Stimulated activated CD4-positive, alpha-beta T cell treated with anti-CD3 and anti-CD28 coated beads, Interleukin-15, amount 100 ng/mL, for 24 hours (primary cell): ENCODE results near the gene CNGA1.
A peak's percentile ranks its signal among the peaks of the same experiment; 100 is the strongest.
"Not testable (repeated sequence)": the region's sequence is repeated elsewhere in the genome, so short reads cannot be mapped to it uniquely, and the experiment has no call there.

Experiments
- DNase-seq: peaks from one replicate; pipeline ENCODE4 v3.0.0-alpha.2; 2020

CNGA1 gene

DNA sequence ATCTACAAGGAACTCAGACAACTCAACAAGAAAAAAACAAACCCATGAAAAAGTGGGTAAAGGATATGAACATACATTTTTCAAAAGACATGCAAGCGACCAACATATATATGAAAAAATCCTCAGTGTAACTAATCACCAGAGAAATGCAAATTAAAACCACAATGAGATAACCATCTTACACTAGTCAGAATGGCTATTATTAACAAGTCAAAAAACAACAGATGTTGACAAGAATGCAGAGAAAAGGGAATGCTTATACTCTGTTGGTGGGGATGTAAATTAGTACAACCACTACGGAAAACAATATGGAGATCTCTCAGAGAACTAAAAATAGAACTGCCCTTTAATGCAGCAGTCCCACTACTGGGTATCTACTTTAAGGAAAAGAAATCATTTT is 12.2 kb upstream of the CNGA1 start:
- no peak for DNase-seq

DNA sequence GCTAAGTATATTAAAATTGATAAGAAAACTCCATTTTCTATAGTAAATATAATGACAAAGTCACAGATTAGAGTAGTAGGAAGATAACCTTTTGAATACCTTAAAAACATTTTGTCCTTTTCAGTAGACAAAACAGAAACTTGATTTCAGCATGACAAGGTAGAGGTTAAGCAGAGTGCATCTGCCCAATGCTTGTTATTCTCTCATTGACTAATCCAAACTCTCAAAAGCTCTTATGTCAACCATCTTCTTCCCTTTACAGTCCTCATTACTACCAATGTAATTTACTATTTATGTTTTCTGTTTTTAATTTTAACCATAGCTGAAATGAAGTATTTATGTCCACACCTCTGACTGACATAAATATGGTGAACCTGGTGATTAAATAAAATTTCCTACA is 11.2 kb upstream of the CNGA1 start:
- DNase-seq = no peak

DNA sequence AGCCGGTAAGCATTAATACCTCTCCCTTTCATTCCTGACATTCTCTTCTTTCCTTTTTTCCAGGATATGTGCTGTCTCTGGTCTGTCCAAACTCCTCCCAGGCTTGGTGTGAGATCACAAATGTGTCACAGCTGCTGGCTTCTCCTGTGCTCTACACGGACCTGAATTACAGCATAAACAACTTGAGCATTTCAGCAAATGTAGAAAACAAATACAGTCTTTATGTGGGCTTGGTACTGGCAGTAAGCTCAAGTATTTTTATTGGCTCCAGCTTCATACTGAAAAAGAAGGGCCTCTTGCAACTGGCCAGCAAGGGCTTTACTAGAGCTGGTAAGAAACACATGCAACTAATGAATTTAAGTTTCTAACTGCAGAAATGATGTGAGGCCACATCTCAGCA is 8.5 kb upstream of the CNGA1 start:
- no peak for DNase-seq

DNA sequence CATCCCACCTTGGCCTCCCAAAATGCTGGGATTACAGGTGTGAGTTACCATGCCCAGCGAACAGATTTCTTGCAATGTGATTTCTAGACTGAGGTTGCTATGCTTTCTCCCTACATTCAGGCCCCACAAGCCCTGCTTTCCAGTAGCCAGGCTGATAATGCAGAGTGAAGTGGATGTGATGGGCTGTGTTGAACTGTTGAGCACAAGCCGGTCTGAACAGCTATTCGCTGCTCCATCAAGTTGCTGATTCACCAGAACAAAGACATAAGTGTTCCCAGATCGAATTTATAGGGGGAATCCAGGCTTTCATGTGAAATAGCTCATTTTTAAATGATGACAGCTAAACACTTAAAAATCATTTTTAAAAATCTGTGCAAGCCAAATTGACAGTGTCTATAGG is 8.0 kb upstream of the CNGA1 start:
- DNase-seq = no peak

DNA sequence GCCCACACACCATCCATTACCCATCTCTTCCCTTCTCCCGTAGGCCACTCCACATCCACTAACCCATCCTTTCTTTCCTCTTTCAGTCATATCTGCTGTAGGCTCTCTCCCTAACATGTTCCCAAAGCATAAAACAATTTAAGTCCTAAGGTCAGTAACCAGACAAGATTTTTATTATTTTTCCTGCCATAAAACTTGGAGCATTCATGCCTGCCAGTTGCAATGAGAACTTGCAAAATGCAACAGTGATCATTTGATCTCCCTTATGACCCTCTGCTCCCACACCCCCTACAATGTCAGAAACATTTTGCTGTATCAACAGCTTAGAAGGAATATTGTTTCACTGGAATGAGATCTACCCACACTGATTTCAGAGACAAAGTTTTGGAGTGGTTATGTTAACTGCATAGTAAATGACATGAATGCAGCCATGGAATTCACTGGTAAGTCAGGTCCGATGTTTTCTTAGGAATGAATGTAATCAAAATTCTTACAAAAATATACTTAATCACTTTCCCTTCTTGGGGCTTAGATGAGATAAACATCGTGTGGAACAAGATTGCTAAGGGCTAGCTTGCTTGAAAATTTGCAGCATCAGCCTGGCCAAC is 5.8 kb upstream of the CNGA1 start:
- no peak for DNase-seq

DNA sequence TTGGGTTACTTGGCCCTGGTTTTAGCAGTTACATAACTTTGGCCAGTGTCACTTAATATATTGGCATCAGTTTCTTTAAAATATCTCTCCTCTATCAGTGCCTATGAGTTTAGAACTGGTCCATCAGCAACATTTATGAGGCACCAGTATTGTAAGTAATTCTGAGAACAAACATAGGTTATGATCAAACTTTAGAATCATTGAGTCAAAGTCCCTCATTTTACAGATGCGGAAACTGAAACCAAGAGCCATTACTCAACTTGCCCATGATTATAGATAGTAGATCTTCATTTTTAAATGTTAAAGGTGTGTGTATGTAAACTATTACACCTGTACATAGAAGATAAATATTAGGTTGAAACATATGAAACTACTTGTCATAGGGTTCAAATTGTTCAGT is 4.6 kb upstream of the CNGA1 start:
- DNase-seq = no peak

DNA sequence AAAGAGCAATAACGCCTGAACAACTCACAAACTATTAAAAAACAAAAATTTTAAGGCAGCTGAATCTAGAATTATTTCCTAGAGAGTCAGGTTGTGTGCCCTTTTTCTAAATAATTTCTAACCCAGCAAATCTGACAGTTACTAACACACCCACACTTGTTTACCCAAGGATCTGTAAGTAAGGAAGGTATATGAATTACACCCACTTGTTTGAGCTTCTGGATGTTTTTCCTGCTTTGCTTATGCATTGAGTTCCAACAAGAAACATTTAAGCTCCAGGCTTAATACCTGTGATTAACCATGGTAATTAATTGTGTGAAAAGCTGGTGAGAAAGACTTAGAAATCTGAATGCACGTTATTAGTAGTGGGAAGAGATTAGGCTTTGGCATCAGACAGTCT is 1.6 kb upstream of the CNGA1 start:
- no peak for DNase-seq

DNA sequence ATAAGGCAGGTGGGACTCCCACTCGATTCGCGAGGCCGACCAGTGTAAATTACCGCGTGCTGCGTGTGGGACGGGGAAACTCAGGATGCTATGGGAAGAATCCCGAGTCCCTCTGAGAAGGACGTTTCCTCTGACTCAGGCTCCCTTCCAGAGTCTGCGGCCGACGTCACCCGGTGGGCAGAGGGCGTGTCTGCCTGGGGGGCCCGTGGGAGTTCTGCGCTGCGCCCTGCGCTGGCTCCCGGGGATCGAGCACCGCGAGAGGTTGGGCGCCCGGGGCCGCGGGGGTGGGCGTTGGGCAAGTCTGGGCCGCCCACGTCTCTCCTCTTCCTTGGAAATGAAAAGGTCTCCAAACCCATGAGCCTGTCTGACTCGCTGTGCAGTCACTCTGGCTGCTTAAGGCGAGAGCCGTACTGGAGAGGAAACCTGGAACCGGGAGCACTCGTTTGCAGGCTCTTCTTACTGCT is 659 bp upstream of the CNGA1 start:
- DNase-seq = peak; percentile 78

DNA sequence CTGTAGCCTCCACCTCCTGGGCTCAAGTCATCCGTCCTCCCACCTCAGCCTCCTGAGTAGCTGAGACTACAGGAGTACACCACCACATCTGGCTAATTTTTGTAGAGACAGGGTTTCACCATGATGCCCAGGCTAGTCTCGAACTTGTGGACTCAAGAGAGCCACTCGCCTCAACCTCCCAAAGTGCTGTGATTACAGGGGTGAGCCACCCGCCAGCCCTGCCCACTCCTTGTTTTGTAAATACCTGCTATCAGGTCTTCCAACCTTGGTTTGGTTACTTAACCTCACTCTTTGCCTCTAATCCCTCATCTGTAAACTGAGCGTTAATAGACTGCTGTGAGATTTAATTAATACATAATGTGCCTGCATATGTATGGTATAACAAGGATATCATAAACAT is 803 bp downstream of the CNGA1 start:
- no peak for DNase-seq

DNA sequence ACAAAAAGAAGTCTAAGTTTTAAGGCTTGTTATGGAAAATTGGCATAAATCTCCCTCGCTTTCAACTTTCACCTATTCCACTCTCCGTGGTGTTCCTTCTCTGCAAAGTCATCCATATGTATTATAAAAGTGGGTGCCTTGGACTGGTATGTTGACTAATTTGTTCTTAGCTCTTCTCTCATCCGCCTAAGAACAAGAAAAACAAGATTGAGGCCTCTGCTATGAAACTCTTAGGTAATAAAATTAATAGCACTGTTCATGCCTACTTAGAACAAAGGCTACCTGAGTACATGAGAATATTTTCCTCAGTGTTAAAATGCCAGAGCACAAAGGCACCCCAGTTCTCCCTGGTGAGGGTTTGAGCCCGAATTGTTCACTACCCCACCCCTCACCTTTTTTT is 1.3 kb downstream of the CNGA1 start:
- no peak for DNase-seq

DNA sequence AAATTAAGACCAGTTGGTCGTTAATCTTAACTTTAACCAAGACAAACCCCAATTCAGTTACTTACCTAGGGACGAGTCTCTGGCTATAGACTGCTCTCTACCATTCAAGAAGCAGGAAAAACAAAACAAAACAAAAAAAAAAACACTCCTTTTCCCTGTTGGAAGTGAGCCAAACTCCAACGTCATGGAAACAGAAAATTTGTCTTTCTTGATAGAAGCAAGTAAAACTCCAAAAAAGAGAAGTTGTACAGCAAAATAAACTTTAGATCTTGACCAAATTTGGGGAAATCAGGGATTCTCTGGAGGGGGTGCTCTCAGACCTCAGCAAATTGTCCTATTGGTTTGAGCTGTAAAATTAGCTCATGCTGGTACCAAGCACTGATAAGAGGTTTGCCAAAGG is 3.7 kb downstream of the CNGA1 start:
- no peak for DNase-seq

DNA sequence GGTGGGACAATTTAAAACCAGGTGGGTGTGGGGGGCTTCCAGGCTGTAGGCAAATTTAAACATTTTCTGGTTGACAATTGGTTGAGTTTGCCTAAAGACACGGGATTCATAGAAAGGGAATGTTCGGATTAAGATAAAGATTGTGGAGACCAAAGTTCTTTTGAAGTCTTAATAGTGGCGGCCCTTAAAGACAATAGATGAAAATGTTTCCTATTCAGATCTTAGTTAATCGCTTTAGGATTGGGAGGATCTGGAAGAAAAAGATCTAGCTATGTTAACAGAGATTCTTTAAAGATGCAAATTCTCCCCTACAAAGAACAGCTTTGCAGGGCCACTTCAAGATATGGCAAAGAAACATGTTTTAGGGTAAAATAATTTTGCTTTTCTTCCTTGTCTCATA is 4.8 kb downstream of the CNGA1 start:
- DNase-seq = no peak

DNA sequence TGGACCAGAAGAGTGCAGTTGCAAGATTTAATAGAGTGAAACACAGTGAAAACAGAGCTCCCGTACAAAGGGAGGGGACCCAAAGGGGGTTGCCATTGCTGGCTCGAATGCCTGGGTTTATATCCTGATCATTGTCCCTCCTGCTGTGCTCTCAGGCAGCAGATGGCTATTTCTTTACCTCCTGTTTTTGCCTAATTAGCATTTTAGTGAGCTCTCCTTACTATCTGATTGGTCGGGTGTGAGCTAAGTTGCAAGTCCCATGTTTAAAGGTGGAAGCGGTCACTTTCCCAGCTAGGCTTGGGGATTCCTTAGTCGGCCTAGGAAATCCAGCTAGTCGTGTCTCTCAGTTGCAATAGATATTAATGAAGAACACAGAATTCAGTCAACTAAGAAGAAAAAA is 5.6 kb downstream of the CNGA1 start:
- not testable (repeated sequence) for DNase-seq

DNA sequence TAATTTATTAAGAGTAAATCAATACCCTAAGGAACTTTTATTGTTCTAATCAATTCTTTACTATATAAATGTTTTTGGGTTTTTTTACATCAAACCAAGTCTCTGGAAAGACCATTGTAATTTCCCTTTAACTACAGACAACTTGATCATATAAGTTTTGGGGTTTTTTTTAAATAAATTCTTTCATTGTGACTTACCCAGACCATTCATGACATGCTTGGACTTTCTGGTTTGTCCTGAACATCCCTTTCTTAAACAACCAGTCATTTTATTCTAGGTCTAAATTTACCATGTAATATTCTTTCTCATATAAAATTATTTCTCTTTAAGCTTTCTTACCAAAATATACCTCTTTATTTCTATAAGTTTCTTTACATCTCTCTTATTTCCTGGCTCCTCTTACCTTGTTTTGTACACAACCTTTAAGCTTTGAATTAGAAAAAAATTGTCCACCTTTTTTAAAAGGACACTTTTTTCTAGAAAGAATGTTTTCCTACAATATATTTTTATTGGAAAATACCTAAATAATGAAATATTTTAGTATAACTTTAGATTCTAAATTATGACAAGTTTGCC is 8.4 kb downstream of the CNGA1 start:
- no peak for DNase-seq

DNA sequence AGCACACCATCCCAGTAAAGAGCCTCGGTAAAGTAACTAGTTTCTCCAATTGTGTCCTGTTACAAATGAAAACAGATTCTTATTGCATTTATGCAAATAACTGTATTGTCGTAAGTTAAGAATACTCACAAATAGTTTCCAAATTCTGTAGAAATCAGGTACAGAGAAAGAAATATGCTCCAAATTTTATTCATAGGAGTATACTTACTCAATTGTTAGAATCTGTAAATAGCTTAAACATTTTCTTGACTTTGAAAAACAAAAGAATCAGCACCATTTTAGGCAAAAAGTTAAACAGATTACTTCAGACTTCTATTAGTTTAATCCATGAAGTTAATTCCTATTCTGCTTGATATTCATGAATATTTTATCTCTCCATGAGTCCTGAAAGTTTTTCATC is 10.7 kb downstream of the CNGA1 start:
- no peak for DNase-seq

DNA sequence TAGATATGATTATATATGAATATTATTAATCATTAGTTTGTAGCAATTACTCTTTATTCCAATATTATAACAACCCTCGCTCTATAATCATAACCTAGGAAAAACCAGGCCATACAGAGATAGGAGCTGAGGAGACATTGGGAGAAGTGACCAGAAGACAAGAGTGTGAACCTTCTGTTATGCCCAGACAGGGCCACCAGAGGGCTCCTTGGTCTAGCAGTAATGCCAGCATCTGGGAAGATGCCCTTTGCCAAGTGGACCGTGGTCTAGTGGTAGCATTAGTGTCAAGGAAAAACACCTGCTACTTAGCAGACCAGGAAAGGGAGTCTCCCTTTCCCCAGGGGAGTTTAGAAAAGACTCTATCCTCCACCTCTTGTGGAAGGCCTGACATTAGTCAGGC is 12.9 kb downstream of the CNGA1 start:
- peak; percentile 57 for DNase-seq

DNA sequence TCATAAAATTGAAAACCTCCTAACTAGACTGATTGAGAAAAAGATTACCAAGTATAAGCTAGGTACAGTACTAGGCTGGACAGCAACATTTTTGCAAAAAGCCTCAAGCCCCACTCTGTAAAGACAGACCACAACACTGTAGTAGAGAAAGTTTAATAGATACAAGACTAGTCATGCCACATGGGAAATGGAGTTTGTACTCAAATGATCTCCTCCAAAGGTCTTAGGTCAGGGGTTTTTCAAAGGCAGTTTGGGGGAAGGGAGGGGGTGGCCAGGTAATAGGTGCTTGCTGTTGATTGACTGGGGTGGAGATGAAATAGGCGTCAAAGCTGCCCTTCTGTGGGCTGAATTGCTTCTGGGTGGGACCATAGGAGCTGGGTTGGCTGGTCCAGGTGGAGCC is 14.2 kb downstream of the CNGA1 start:
- no peak for DNase-seq

DNA sequence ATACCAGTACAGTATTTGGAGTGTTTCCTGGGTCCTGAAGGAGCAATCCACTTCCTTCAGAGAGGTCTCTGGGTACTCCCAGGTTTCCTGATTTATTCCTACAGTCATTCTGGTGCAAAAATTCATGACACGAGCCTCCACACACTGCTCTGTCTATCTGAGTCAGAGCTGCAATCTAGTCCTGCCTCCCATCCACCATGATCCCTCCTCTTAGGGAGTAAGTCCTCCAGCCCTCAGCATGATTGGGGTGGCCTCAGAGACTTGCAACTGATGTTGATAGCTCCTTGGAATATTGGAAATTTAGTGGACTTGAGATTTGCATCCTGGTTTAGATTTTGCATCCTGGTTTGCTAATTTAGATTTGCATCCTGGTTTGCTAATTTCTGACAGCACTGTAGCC is 20.5 kb downstream of the CNGA1 start:
- DNase-seq = no peak

DNA sequence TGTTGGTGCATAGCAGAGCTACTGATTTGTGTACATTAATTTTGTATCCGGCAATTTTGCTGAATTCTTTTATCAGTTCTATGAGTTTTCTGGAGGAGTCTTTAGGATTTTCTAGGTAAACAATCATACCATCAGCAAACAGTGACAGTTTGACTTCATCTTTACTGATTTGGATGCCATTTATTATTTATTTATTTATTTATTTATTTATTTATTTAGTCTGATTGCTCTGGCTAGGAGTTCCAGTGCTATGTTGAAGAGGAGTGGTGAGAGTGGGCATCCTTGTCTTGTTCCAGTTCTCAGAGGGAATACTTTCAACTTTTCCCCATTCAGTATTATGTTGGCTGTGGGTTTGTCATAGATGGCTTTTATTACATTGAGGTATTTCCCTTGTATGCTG is 24.0 kb downstream of the CNGA1 start:
- not testable (repeated sequence) for DNase-seq

DNA sequence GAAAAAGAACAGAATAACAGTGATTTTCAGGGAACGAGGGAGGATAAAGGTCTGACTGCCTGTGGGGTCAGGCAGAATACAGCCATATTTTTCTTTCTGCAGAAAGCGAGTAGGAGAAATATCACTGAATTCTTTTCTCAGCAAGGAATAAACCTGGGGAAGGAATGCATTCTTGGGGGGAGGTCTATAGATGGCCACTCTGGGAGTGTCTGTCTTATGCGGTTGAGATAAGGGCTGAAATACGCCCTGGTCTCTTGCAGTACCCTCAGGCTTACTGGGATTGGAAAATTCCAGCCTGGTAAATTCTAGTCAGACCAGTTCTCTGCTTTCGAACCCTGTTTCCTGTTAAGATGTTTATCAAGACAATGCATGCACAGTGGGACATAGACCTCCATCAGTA is 26.3 kb downstream of the CNGA1 start:
- DNase-seq = no peak

DNA sequence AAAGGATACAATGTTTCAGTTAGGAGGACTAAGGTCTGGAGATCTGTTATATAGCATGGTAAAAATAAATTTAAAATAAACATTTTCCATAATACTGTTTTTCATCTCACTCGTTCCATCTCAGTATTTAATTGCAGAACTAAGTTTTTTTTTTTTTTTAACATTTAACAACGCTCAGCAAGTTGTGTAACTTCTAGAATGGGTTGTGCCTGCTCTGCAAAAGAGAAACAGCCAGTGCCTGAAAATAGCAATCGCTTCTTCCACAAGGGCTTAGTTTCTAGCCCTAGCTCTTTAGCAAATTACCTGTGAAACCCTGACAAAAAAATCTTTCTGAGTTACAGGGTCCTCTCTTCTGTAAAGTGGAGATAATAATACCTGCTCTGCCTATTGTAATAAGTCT is 41.9 kb downstream of the CNGA1 start:
- no peak for DNase-seq

DNA sequence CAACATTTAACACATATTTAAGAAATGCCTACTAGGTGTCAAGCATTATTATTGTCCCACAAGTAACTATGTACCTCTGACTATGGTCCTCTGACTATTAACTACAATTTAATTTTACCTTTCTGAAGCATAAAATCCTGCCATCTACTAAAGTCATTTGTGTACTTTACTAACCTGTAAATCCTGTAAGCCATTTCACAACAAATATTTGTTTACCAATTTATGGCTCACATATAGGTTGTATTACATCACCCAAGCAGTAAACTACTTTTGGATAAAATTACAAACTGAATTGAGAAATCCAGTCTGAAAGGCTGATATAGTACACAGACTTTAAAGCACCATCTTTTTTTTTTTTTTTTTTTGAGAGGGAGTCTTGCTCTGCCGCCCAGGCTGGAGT is 43.8 kb downstream of the CNGA1 start:
- DNase-seq = no peak

DNA sequence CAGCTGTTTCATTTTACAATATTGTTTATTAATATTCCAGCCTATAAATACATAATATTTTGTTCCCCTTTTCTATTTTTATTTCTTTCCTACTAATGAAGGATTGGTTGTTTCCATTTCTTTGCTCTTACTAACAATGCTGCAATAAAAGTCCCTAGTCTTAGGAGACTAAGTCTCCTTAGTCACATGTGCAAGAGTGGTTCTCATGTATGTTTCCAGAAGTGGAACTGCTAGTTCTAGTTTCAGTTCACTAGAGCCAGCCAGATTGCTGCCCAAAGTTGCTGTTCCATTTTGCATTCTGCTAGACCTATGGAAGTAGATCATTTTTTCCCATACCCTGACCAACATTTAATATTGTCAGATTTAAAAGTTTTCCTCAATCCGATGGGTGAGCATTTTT is 44.3 kb downstream of the CNGA1 start:
- DNase-seq = no peak

DNA sequence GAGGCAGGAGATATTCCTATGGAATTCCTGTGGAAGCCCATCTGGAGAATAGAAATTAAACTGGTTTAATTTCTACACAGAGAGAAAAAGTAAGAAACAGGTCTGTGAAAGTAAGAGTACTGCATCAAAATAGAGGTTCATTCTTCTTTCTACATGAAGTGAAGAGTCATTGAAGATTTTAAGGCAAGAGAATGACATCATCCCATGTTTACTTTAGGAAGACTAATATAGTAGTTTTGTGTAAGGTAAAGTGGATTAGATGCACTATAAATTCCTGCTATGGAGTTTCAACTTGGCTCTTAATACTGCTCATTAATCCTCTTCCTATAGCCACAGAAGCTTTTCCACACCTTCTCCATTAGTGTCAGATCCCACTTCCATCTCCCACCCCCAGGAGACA is 47.6 kb downstream of the CNGA1 start:
- no peak for DNase-seq

DNA sequence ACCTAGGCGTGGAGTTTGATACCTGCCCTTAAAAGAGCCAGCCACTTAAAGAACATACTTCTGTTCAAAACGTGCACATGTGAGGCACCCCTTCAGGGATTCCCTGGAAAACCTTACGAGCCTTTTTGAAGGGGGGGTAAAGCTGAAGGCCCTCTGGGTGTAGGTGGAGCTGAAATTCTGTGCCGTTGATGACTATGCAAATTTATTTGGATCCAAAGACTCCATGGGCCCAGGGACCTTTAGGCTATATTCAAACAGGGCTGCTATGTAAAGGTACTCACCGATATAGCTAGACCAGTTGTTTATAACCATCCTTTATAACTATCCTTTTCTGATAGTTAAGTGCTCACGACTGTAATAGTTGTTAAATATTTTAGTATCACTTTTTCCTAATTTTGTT is 61.8 kb downstream of the CNGA1 start:
- DNase-seq = no peak

DNA sequence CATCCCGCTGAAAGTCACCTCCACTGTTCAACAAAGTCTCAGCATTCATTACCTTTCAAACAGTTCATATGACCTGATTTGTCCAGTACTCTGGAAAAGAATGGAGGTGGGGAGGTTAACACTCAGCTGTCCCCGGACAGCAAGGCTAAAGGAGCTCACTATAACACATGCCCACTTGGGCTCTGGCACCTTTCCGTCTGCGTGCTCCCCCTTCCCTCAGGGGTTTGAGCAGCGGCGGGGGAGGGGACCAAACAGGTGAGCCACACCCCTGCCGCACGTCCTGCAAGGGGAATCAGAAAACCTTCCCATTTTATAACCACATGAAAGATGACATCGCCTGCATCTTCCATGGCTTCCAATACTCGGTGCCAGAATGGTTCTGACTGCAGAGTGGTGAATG is 62.2 kb downstream of the CNGA1 start:
- no peak for DNase-seq
